Measurements from ENCODE around the gene DUSP1.

The DUSP1 gene

GRCh38 chr5:172777881-172778814 lies 7.2 kb upstream of the DUSP1 start:
- DNase-seq, result no peak

GRCh38 chr5:172776235-172776594 lies 5.2 kb upstream of the DUSP1 start:
- DNase-seq, result peak; percentile 50

- peak; percentile 89 for DNase-seq
Measured at GRCh38 chr5:172775326-172776234, 4.6 kb upstream of the DUSP1 start.

GRCh38 chr5:172774561-172775315 lies 3.7 kb upstream of the DUSP1 start:
- no peak for DNase-seq

GRCh38 chr5:172773481-172774469 lies 2.8 kb upstream of the DUSP1 start:
- peak; percentile 58 for DNase-seq

- peak; percentile 98 for DNase-seq
Measured at GRCh38 chr5:172772112-172772906, 1.3 kb upstream of the DUSP1 start.

- peak; percentile 45 for DNase-seq
Measured at GRCh38 chr5:172771439-172772111, 580 bp upstream of the DUSP1 start.

GRCh38 chr5:172770374-172770674 lies 671 bp downstream of the DUSP1 start:
- DNase-seq, result no peak

- no peak for DNase-seq
Measured at GRCh38 chr5:172769616-172770373, 1.2 kb downstream of the DUSP1 start.

GRCh38 chr5:172769342-172769615 lies 1.7 kb downstream of the DUSP1 start:
- DNase-seq, result no peak

- no peak for DNase-seq
Measured at GRCh38 chr5:172768573-172769341, 2.2 kb downstream of the DUSP1 start.

- no peak for DNase-seq
Measured at GRCh38 chr5:172768098-172768572, 2.9 kb downstream of the DUSP1 start.

- no peak for DNase-seq
Measured at GRCh38 chr5:172766287-172767108, 4.5 kb downstream of the DUSP1 start.

GRCh38 chr5:172765766-172766286 lies 5.2 kb downstream of the DUSP1 start:
- no peak for DNase-seq

- peak; percentile 99 for DNase-seq
Measured at GRCh38 chr5:172764861-172765765, 5.9 kb downstream of the DUSP1 start.

- DNase-seq, result no peak
Measured at GRCh38 chr5:172763120-172763464, 7.9 kb downstream of the DUSP1 start.

Measured in hematopoietic multipotent progenitor cell treated with erythropoietin and hydrocortisone succinate and interleukin-3 and kit ligand, for 4 days (in vitro differentiated cells).